SK-N-DZ (cell line): ENCODE measurements around the gene GPC5.
"Not testable (repeated sequence)": the region's sequence is repeated elsewhere in the genome, so short reads cannot be mapped to it uniquely, and the experiment has no call there.

Experiments used
- DNase-seq: peaks from one replicate; pipeline ENCODE4 v3.0.0-alpha.2; 2015; ENCODE audit warnings: low spot score

GPC5 gene

DNA sequence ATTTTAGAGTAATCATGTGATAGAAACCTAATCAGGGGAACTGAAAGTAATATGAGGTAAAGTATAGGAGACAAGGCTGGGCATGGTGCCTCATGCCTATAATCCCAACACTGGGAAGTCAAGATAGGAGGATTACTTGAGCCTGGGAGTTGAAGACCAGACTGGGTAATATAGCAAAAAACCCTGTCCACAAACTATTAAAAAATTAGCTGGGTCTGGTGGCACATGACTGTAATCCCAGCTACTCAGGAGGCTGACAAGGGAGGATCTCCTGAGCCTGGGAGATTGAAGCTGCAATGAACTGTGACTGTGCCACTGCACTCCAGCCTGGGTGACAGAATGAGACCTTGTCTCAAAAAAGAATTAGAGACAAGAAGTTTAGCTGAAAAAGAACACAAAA, 469.9 kb downstream of the GPC5 start:
- no peak for DNase-seq

DNA sequence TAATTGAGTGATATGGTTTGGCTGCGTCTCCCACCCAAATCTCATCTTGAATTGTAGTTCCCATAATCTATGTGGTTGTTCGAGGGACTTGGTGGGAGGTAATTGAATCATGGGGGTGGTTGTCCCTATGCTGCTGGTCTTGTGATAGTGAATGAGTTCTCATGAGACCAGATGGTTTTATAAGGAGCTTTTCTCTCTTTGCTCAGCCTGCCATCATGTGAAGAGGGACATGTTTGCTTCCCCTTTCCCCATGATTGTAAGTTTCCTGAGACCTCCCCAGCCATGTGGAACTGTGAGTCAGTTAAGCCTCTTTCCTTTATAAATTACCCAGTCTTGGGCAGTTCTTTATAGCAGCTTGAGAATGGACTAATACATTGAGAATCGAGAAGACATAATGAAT, 480.1 kb downstream of the GPC5 start:
- DNase-seq, result no peak

DNA sequence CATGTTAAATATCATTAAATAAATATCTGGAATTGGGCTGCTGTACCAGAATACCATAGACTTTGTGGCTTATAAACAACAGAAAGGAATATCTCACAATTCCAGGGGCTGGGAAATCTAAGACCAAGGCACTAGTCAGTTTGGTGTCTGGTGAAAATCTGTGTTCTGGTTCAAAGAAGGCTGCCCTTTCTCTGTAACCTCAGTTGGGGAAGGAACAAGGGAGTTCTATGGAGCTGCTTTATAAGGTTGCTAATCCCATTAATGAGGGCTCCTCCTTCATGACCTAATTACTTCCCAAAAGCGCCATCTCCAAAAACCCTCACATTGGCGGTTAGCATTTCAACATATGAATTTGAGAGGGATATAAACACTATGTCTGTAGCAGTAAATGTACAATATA, 480.9 kb downstream of the GPC5 start:
- no peak for DNase-seq

DNA sequence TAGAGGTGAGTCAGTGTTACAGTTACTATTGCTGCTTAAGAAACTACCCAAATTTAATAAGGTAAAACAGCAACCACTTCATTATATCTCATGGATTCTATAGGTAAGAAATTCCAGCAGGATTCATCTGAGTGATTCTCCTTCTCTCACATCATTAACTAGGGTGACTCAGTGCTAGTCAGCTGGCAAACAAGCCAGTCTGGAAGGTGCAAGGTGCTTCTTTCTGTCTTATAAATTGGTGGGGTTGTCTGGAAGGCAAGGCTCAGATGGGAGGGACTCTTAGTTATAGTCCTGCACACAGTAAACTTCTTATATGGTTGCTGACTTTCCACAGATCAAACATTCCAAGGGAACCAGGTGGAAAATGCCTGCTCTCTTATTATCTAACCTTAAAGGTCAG, 484.5 kb downstream of the GPC5 start:
- DNase-seq, result no peak

DNA sequence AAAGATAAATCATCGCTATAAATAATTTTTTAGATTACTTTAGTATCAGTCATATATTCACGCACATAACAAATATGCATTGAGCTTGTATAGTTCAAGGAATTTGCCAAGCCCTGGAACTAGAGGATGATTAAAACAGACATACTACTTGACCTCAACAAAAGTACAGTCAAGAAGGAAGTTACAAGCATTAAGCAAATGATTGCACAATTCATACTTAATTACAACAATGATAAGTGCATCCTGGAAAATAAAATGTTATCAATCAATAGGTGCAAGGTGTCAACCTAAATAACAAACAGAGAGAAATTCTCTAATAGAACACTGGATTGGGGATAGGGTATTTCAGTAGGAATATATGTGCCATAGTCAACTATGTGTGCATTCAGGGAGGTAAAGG, 491.2 kb downstream of the GPC5 start:
- no peak for DNase-seq

DNA sequence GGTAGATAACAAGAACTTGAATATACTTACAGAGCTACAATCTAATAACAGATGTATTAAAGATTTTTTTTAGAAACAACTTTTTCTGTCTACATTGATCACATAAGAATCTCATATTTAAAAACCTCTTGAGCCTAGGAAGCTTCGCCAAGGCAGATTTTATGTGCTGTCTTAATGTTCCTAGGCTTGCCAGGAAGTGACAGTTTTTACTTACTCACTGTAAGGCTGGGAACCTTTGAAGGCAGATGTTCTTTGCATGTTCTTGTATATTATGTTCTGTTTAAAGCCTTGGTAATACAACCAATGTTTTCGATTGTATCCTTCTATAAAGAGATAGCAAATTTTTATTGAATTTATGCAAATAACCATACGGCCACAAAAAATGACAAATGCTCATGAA, 492.7 kb downstream of the GPC5 start:
- DNase-seq, result no peak

DNA sequence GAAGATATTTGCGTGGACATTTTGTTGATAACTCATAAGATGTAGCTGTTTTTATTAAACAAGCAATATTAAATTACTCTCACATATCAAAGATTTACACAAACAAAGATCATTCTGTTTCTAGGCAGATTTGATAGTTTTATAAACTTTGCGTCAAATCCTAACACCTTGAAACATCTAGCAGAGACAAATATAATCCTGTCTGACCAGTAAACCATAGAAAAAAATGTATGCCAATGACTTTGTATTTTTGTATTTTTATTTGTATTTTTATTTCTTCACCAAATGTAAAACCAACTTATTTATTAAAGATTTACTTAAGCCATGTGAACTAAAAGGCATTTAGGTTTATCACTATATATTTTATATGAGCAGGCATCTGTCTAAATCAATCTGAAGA, 494.6 kb downstream of the GPC5 start:
- no peak for DNase-seq

DNA sequence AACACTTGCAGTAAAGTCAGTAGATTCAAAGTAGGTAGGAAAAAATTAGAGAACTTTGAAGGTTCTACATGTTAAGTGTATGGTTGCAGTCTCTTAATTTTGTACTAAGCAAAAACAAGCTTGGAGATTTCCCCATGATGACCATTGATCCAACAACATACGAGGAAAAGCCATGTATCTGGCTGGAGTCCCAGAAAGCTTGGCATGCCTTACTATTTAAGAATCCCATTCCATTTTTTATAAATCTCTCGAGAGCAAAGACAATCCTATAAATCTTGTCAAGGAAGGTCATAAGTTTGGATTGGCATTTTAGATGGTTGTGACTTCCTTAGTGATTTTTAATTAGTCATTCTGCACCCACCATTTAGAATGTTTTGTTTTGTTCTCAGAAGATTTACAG, 495.9 kb downstream of the GPC5 start:
- no peak for DNase-seq

DNA sequence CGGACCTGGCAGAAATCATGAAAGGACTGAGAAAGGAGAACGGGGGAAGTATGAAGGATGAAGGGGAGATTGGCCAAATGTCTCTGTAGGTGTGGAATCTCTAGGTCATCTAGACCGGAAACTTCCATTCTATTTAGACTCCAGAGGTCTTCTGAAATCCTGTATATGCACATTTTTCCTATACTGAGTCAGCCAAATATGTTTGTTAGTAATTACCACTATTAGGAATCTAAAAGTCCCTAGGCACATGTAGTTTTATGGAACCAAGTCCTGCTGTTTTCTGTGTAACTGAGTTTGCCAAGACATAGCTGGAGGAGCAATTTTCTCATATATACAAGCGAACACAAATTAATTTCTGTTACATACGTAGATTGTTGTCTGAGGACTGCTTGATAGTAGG, 498.1 kb downstream of the GPC5 start:
- no peak for DNase-seq

DNA sequence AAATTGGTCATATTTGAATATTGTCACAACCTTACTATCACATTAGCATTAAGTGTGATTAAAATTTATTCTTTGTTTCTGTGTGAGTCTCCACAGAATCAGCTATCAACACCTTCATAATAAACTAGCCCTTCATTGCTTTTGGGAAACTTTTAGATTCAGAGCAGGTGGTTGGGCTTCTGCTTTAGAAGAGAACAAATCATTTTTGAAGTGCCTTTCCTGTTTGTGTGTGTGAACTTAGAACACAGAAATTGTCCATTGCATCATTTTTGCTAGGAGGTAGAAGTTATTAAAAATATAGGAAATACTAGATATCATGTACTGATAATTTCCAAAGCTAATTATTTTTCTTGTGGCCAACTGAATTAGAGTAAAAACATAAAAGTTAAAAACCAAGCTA, 500.6 kb downstream of the GPC5 start:
- not testable (repeated sequence) for DNase-seq

DNA sequence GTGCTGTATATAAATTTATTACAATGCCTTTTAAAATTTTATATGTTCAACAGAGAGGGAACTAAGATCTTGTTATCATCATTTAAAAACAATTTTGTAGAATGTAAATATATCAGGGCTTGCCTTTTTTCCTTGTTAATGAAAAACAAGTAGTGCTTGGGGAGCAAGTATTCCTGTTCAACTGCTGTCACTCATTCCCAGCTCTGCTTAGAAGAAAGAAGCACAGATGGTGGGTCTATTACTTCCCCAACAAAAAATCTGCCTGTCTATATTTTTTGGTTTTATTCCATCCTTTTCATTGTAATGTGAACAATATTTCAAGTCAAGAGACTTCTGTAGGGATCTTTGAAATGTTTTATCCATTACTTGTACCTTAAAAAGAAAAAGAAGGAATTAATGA, 503.9 kb downstream of the GPC5 start:
- DNase-seq, result no peak

DNA sequence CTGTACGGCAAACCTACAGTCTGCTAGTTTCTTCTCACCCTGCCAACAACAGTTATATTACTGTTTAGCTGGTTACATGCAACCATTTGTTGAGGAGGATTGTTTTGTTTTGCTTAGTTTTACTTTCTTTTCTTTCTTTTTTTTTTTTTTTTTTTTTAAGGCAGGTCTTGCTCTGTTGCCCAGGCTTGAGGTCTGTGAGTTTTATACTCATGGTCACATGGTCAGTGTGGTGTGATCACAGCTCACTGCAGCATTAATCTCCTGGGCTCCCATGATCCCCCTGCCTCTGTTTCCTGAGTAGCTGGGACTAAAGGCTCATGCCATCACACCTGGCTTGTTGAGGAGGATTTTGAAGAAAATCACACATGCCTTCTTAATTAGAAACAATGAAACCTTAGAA, 505.6 kb downstream of the GPC5 start:
- DNase-seq, result no peak

DNA sequence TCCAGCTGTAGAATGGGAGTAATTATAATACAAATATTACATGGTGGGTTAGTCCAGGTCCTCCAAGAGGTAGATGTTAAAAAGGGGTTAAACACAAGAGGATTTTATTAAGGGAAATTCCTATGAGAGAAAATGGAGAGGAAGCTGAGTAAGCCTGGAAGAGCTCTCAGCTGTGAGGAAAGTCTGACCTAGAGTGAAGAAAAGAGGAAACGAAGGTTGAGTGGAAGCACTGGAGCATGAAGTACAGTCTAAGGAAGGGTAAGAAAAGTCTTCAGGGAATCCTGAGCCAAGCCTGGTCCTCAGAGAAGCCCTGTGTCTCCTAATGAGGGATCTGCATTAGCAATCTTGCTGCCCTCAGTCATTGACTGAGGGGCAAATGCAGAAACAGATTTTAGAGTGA, 506.2 kb downstream of the GPC5 start:
- no peak for DNase-seq

DNA sequence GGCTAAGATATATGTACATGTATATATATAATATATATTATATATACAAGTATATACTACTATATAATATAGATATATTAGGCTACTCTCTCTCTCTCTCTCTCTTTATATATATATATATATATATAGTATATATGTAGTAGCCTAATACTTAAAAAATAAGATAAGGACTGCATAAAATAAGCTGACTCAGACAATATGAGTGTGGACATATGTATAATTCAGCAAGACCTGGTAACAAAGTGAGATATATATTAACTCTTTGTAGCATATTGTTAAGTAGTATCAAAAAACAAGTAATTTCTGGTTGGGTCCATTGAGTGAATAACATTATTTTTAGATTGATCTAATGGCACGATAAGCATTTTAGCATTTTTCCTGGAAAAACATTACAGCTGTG, 509.0 kb downstream of the GPC5 start:
- no peak for DNase-seq

DNA sequence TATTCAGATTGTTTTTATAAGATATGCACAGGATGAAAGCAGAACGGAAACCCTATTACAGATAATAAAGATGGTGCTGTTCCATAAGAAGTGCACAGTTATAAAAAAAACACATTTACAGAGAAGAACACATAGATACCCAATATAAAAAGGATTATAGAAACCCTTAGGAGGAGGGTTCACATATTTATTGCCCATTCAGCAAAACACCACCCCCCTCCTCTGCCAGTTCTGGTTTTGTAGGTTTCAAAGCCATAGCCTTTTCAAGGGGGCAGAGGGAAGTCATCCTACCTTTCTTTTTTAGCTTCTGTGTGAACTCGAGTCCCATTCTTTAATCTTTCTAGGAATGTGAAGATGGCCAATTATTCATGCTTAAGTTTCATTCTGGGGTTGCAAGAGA, 511.2 kb downstream of the GPC5 start:
- no peak for DNase-seq

DNA sequence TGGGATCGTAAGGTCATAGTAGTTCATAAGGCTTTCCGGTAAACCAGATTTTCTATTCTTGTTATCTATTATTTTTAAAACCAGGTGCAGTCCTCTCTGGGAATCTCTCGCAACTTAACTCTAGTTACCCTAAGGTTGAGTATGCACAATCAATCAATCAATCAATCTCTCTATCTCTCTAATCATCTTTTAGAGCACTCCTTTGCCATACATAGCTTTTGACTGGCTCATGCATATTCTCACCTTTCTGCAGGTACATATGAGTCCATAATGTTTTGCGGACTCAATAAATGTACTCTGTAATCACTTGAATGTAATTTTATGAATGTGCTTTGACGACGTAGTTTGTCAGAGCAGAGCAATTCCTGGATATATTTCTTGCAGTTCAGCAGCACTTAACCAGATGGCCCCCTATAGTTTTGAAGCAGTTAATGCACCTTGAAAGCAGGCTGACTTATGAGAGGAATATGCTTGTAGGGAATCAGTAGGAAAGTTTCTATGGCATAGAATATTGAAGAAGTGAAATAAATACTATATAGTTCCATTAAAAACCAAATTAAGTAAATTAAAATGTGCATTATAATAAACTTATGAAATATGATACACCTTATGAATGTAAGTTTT, 524.7 kb downstream of the GPC5 start:
- DNase-seq, result no peak

DNA sequence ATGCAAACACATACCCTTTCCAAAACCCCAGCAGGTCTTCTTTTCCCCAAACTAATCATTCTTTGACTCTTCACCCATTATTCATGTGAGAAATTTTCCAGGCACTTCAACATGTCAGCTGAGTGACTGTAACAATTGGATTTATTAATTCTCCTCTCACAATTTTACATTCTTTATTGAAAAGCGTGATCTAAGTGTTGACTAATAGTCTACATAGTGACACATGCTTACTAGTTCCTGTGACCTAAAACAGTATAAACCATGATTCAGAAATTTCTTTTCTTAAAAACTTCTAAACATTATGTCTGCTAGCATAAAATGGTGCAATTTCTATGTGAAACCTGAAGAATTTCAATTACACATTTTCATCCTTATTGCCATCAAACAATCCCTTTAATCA, 532.3 kb downstream of the GPC5 start:
- DNase-seq, result no peak

DNA sequence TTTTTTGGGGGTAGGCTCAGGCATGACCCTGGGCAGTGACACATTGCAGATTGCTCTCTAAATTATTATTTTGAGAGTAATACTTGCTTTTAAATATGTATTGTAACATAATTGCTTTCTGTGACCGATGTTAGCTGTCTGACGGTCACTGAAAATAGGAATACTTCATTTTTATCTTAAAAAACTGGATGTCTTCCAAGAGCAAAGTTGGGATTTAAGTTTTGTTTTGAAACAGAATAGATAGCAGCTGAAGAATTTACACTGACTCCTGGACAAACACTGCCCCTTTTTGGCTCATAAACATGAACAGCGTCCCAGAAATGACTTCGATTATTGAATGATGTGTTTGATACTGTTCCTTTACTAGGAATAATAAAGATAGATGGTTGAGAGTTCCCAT, 535.9 kb downstream of the GPC5 start:
- no peak for DNase-seq

DNA sequence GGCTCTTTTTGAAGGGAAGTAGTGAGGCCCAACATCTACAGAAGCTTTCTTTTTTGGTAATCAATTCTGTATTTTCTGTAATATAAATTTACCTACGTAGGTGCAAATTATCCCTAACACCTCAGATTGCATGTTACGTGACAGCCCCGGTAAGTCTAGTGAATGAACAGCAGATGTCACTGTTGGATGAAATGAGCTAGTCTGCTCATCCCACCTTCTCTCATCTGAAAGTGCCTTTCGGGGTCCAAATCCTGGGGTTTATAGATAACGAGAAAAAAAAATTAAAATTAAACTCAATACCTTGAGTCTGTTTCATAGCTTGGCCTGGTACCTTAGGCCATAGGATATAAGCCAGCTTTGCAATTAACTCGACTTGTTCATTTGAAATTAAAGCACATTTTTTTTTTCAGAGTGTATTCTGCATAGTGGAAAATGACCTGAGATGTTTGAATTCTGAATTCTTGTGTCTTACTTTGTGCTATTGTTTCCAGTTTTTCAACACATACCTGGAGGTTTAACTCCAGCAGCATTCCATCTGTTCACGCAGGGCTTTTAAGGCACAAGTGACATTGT, 548.2 kb downstream of the GPC5 start:
- peak; percentile 62 for DNase-seq

DNA sequence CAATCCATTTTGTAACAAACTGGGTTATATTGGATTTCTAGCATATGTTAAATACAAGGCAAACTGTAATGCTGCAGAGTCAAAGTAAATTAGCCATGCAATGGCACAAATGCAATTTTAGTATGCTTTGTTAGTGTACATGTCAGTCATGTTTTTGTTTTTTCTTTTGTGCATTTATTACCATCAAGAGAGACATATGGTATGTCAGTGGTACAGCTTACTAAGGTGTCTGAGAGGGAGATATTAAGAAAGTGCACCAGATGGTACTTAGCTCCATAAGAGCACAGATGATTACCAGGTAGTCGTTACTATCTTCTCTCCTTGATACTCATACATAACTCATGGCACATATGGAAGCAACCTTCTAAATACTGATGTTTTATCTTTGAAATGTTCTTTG, 550.3 kb downstream of the GPC5 start:
- DNase-seq, result no peak

DNA sequence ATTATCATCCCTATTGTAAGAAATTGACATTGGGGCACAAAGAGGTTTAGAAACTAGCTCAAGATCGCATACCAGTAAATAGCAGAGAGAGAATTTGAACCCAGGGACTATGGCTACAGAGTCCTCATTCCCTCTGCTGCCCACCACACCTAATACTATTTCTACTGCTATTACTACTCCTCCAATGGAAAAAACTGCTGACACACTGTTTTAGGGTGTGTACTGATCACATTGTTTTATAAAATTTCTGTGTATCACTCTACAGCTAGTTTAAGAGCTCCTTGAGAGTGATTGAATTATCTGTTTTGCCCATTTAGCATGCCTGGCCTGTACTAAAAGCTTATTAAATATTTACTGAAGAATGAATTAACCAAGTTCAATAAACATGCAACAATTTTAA, 552.4 kb downstream of the GPC5 start:
- no peak for DNase-seq

DNA sequence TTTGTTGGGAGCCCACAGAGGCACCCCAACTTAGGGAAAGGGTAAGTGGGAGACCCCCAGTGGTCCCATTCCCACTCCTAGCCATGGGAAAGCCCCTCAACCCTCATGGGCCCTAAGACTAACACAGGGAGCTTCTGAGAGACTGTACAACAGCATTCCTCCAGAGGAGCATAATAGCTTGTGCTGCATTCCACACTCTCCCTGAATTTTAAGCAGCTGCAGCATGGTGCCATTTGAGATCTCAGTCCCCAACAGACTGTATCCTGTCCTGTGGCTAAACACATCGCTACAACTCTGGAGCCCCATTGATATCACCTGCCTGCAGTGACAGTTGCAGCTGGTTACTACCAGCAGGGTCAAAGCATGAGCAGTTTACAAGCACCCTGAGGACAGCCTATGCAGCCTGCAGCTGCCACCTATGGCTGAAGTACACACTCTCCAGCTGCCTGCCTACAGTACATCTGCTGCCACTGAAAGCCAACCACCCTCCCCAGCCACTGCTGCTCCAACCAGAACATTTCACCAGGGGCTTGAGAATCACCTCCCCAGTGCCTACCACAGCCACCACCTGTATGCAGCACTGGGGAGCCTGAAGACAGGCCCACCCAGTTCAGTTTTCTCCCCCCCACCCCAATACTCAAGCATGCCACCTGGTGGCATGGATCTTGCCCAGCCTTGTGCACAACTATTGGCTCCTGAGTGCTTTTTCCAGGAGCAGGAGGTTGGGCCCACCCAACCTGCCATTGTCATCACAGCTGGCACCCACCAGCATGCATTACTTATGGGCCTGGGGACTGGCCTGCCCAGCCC, 557.3 kb downstream of the GPC5 start:
- DNase-seq, result no peak

DNA sequence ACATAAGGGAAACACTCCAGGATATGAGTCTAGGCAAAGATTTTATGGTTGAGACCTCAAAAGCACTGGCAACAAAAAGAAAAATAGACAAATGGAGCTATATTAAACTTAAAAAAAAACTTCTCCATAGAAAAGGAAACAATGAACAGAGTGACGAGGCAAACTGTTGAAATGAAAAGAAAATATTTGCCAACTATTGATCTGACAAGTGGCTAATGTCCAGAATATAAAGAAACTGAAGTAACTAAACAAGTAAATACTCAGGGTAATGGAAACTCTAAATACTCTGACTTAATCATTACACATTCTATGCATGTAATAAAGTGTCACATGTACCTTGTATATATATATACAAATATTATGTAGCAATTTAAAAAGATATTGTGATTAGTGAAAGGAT, 562.5 kb downstream of the GPC5 start:
- no peak for DNase-seq
